ENCODE measurements around the gene PLAA. TPM values are rescaled to one million over a fixed set of nuclear protein-coding genes. Genes with fewer than 3 reads are reported as not detected.
A peak's percentile ranks its signal among the peaks of the same experiment; 100 is the strongest.

PLAA gene
- total RNA-seq (2021; ENCODE audit: unreplicated experiment), result 41.2 TPM
- 18.2 and 25.1 TPM in 2 replicates for polyA plus RNA-seq (2012)
- percentile 84 among the genes with signal in this experiment for Bru-seq, nascent RNA
- BruChase-seq, experiment 1, labeled RNA remaining after a 6-hour chase, result percentile 73 among the genes with signal in this experiment
- percentile 73 among the genes with signal in this experiment for BruChase-seq, experiment 2, labeled RNA remaining after a 2-hour chase
- long read RNA-seq, full-length matches to known transcripts, result 76 of 105 reads
- long read RNA-seq, partial matches to known transcripts, result 20 of 105 reads
- long read RNA-seq, other reads (novel, unspliced or antisense), result 9 of 105 reads

GRCh38 chr9:26946753-26947727, at the start of gene PLAA:
PLAA (minus strand) TSS chr9:26947242; CDS start chr9:26947045, 197 bp downstream.
- ChIA-PET POLR2A (interaction anchor here (0.7 to 1.9 kb wide), 3 partner anchors 8 to 55 kb away, joined by 3 to 11 read pairs (median 10); partner anchors contain the start of genes CAAP1 and IFT74), CTCF (interaction anchor here (1.3 kb wide), 1 partner anchor 9 kb away, joined by 3 read pairs; the partner anchor contains the start of gene IFT74)
- ATAC-seq, result peak; percentile 92

More at GRCh38 chr9:26946753-26947727, at the start of gene PLAA:
- DNase-seq (ENCODE audit: low read depth, low spot score), result peak; percentile 85
- RAD21 ChIA-PET (ENCODE audit: low non-redundant PET in 1 of 2, low total read pairs in 2 of 2, uncharacterized antibody in 2 of 2, unreplicated experiment in 2 of 2), result no interaction called here
- peaks cover 50% of the 10 kb centered on the region for H3K79me2 ChIP-seq (ENCODE audit: insufficient read depth, low read length)
- H3K9ac ChIP-seq (ENCODE audit: low read length), result peak within 1 kb of the TSS; percentile 98
- peaks cover 15 to 39% of the 10 kb centered on the region in 2 experiments; a peak in 3 of 4 replicates for H3K4me1 ChIP-seq (ENCODE audit: control insufficient read depth in 1 of 2, insufficient read depth in 2 of 2, low read length in 2 of 2)
- peak within 1 kb of the TSS; percentile 95 to 97 for H3K4me3 ChIP-seq (replicated peaks in 1 of 2; ENCODE audit: low read depth in 1 of 2, low read length in 2 of 2)
- no peak within 1 kb of the TSS for H2AFZ ChIP-seq (ENCODE audit: low read depth, low read length, poor library complexity, severe bottlenecking)
- intact Hi-C loops (cut with micrococcal nuclease), result loop anchor here (1.0 kb wide), 1 partner anchor 55 kb away; the partner anchor contains the start of gene CAAP1
- TF ChIP-seq YY1 (IDR thresholded peaks at IDR 0.05; ENCODE audit: extremely low read depth, insufficient replicate concordance, low read depth, low read length) (peak; percentile 88), SIN3A (IDR thresholded peaks at IDR 0.05; ENCODE audit: low read depth) (peak; percentile 73), EZH2 (IDR thresholded peaks at IDR 0.05) (no peak), ELF1 (IDR thresholded peaks at IDR 0.05; ENCODE audit: borderline replicate concordance, low read depth) (peak; percentile 81), MAX (IDR thresholded peaks at IDR 0.05) (peak; percentile 75), SP1 (IDR thresholded peaks at IDR 0.05; ENCODE audit: low read depth) (peak; percentile 71), CTCF (IDR thresholded peaks at IDR 0.05 in 2 of 3, conservative IDR thresholded peaks at IDR 0.05 in 1 of 3; ENCODE audit: borderline replicate concordance in 1 of 3, insufficient read depth in 1 of 3, low read depth in 2 of 3, low read length in 2 of 3) (peak in 1 of 3 experiments; percentile 11; a peak in 1 of 6 replicates), SRF (IDR thresholded peaks at IDR 0.05; ENCODE audit: low read depth) (peak; percentile 94), POLR2AphosphoS5 (IDR thresholded peaks at IDR 0.05; ENCODE audit: low read depth, low read length) (peak; percentile 83), ZFX (IDR thresholded peaks at IDR 0.05) (peak; percentile 83), TCF7L2 (IDR thresholded peaks at IDR 0.05; ENCODE audit: borderline replicate concordance, extremely low read depth, insufficient read depth, insufficient read length) (peak; percentile 62), REST (IDR thresholded peaks at IDR 0.05; ENCODE audit: low read depth) (no peak), EGR1 (IDR thresholded peaks at IDR 0.05; ENCODE audit: low read depth) (peak; percentile 42; the same call in 1 of the 2 replicates), EZH2phosphoT487 (IDR thresholded peaks at IDR 0.05; ENCODE audit: borderline replicate concordance) (no peak), FOSL1 (IDR thresholded peaks at IDR 0.05; ENCODE audit: low read depth) (no peak; the same call in 1 of the 2 replicates), CBX3 (IDR thresholded peaks at IDR 0.05; ENCODE audit: low read depth) (peak; percentile 82), POLR2A (IDR thresholded peaks at IDR 0.05; ENCODE audit: borderline replicate concordance, extremely low read depth, insufficient read depth, insufficient read length) (peak; percentile 49)
- peak within 1 kb of the TSS; percentile 91 for H3K4me2 ChIP-seq (ENCODE audit: low read length)
- no peaks in the 10 kb centered on the region for H3K9me2 ChIP-seq (ENCODE audit: insufficient read depth)
- peaks cover 0 to 5% of the 10 kb centered on the region in 2 experiments; a peak in 2 of 4 replicates for H3K36me3 ChIP-seq (ENCODE audit: control insufficient read depth in 1 of 2, insufficient read depth in 2 of 2, low read length in 2 of 2)
- H3K27me3 ChIP-seq (ENCODE audit: insufficient read depth, low read length), result no peaks in the 10 kb centered on the region
- H3K9me3 ChIP-seq (ENCODE audit: control insufficient read depth in 1 of 2, insufficient read depth in 1 of 2, low read depth in 1 of 2, low read length in 2 of 2), result no peaks in the 10 kb centered on the region
- peak within 1 kb of the TSS; percentile 84 for H3K27ac ChIP-seq (ENCODE audit: low read depth, low read length)
- H4K20me1 ChIP-seq (ENCODE audit: insufficient read depth), result 0 out of 2 replicates have a peak, but pooled peaks cover 2% of the 10 kb centered on the region
- no TSS peak for BruUV-seq (replicated peaks)

Data from HCT116 (cell line).